Liver (tissue), 9 donors: Measurements from ENCODE around the gene SNCG. TPM values are rescaled to one million over a fixed set of nuclear protein-coding genes. Genes with fewer than 3 reads are reported as not detected.

Source experiments
- DNase-seq: peaks from one replicate; pipeline ENCODE4 v3.0.0-alpha.2; 2017; ENCODE audit warnings: low spot score
- H3K27ac ChIP-seq, 2 donors: one replicate each; pipeline ENCODE4 v1.7.0; 2013; ENCODE audit warnings: inconsistent platforms in 2 of 2, low read length in 2 of 2, control low read depth in 1 of 2, low read depth in 1 of 2, mild to moderate bottlenecking in 1 of 2
- H3K27me3 ChIP-seq, 4 donors: one replicate each; pipeline versions ENCODE4 v1.6.1 to v1.7.0; 2013; ENCODE audit warnings: low read length in 3 of 4, inconsistent platforms in 1 of 4, mild to moderate bottlenecking in 1 of 4, moderate library complexity in 1 of 4; ENCODE audit not compliant: control insufficient read depth in 4 of 4, insufficient read depth in 4 of 4
- H3K36me3 ChIP-seq, 4 donors: one replicate each; pipeline versions ENCODE4 v1.6.1 to v1.7.0; 2013; ENCODE audit warnings: low read length in 3 of 4, mild to moderate bottlenecking in 3 of 4, low read depth in 1 of 4, moderate library complexity in 1 of 4; ENCODE audit not compliant: control insufficient read depth in 4 of 4, insufficient read depth in 3 of 4
- H3K4me1 ChIP-seq, 4 donors: one replicate each; pipeline versions ENCODE4 v1.6.1 to v1.7.0; 2013; ENCODE audit warnings: low read length in 3 of 4, mild to moderate bottlenecking in 3 of 4, moderate library complexity in 1 of 4; ENCODE audit not compliant: control insufficient read depth in 4 of 4, insufficient read depth in 4 of 4
- H3K4me3 ChIP-seq, 3 donors: one replicate each; pipeline versions ENCODE4 v1.6.1 to v1.7.0; 2013; ENCODE audit warnings: low read length in 3 of 3, control low read depth in 1 of 3, low read depth in 1 of 3, mild to moderate bottlenecking in 1 of 3
- H3K9ac ChIP-seq, 2 donors: one replicate each; pipeline ENCODE4 v1.7.0; 2013; ENCODE audit warnings: low read length in 2 of 2, mild to moderate bottlenecking in 2 of 2, moderate library complexity in 2 of 2, control low read depth in 1 of 2, low read depth in 1 of 2
- H3K9me3 ChIP-seq, 4 donors: one replicate each; pipeline versions ENCODE4 v1.6.1 to v1.7.0; 2013; ENCODE audit warnings: low read length in 3 of 4; ENCODE audit not compliant: control insufficient read depth in 4 of 4
- EGR1 ChIP-seq, 2 donors: IDR thresholded peaks; 2 replicates each; pipeline ENCODE4 v1.6.1; 2016 to 2018; ENCODE audit warnings: antibody characterized with exemption in 2 of 2, low read depth in 2 of 2
- FOXA1 ChIP-seq: IDR thresholded peaks from 2 replicates; pipeline ENCODE4 v1.6.1; 2016; ENCODE audit warnings: antibody characterized with exemption
- HNF4A ChIP-seq, 2 donors: conservative IDR thresholded peaks; 2 replicates each; pipeline ENCODE4 v1.6.1; 2016; ENCODE audit warnings: antibody characterized with exemption in 2 of 2, mild to moderate bottlenecking in 2 of 2
- HNF4G ChIP-seq: IDR thresholded peaks from 2 replicates; pipeline ENCODE4 v1.6.1; 2016; ENCODE audit warnings: antibody characterized with exemption
- JUND ChIP-seq, 2 donors: IDR thresholded peaks; 2 replicates each; pipeline ENCODE4 v1.6.1; 2016; ENCODE audit warnings: antibody characterized with exemption in 2 of 2
- NR2F2 ChIP-seq: IDR thresholded peaks from 2 replicates; pipeline ENCODE4 v1.6.1; 2016; ENCODE audit warnings: antibody characterized with exemption
- RAD21 ChIP-seq, 2 donors: IDR thresholded peaks; 2 replicates each; pipeline ENCODE4 v1.6.1; 2016; ENCODE audit warnings: antibody characterized with exemption in 2 of 2, mild to moderate bottlenecking in 2 of 2
- RXRA ChIP-seq, 2 donors: IDR thresholded peaks; 2 replicates each; pipeline ENCODE4 v1.6.1; 2017 to 2018; ENCODE audit warnings: antibody characterized with exemption in 2 of 2, mild to moderate bottlenecking in 1 of 2
- SP1 ChIP-seq: IDR thresholded peaks from 2 replicates; pipeline ENCODE4 v1.6.1; 2018; ENCODE audit warnings: antibody characterized with exemption, mild to moderate bottlenecking
- TAF1 ChIP-seq: conservative IDR thresholded peaks from 2 replicates; pipeline ENCODE4 v1.6.1; 2016; ENCODE audit warnings: antibody characterized with exemption, mild to moderate bottlenecking
- YY1 ChIP-seq: IDR thresholded peaks from 2 replicates; pipeline ENCODE4 v1.6.1; 2016; ENCODE audit warnings: antibody characterized with exemption, mild to moderate bottlenecking
- ZBTB33 ChIP-seq: IDR thresholded peaks from 2 replicates; pipeline ENCODE4 v1.6.1; 2016; ENCODE audit warnings: antibody characterized with exemption
- WGBS: extraction: QIAGEN DNeasy Blood & Tissue Kit; methylation state at CpG from one replicate; pipeline ENCODE4 v1.1.7; 2013; 5-methylcytosine and 5-hydroxymethylcytosine counted together
- polyA plus RNA-seq, 2 donors: library from polyadenylated mRNA; stranded (reverse) in 1 of 2; unstranded in 1 of 2; fragments of 200-250 nt in 1 of 2; fragments of >200 nt in 1 of 2; fragmentation: Nextera tagmentation in 1 of 2; extraction: Ambion mirVana in 1 of 2; gene quantifications; one replicate each; pipeline versions ENCODE4 v1.2.1 to v1.2.3, GENCODE V29; 2013 to 2015
- total RNA-seq, 2 donors: library from RNA; depleted of rRNA; stranded (reverse); fragments of >200 nt; gene quantifications; one replicate each; pipeline ENCODE4 v1.2.3, GENCODE V29; 2014
- TF ChIP-seq, protein P1 (sequence below): IDR thresholded peaks from 2 replicates; pipeline ENCODE4 v1.6.1; 2016; ENCODE audit warnings: antibody characterized with exemption
- TF ChIP-seq, protein P2 (sequence below): fragments of 150-350 bp; IDR thresholded peaks from 2 replicates; pipeline ENCODE4 v1.5.1; 2017; ENCODE audit warnings: improper control_type of control experiment, low read depth, low read length; ENCODE audit not compliant: missing input control
- TF ChIP-seq, protein P3 (sequence below): IDR thresholded peaks from 2 replicates; pipeline ENCODE4 v1.6.1; 2016; ENCODE audit warnings: antibody characterized with exemption, mild to moderate bottlenecking
- TF ChIP-seq, protein P4 (sequence below): IDR thresholded peaks from 2 replicates; pipeline ENCODE4 v1.6.1; 2016; ENCODE audit warnings: antibody characterized with exemption
- donor health status: healthy.
- donor health status: healthy.
- donor health status: healthy.
- donor health status: healthy.
- donor health status: healthy.

The SNCG gene
- total and polyA plus RNA-seq, 4 donors, result 0.84 to 2.6 (median 1.7) TPM

- no peak for TF ChIP-seq ZBTB33
- TF ChIP-seq, protein P1, sequence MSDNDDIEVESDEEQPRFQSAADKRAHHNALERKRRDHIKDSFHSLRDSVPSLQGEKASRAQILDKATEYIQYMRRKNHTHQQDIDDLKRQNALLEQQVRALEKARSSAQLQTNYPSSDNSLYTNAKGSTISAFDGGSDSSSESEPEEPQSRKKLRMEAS, result no peak
- TF ChIP-seq FOXA1, result no peak
- no peak for TF ChIP-seq TAF1
These were observed 1.3 kb downstream of the SNCG start (continued) for GRCh38 chr10:86959737-86960002.

DNA sequence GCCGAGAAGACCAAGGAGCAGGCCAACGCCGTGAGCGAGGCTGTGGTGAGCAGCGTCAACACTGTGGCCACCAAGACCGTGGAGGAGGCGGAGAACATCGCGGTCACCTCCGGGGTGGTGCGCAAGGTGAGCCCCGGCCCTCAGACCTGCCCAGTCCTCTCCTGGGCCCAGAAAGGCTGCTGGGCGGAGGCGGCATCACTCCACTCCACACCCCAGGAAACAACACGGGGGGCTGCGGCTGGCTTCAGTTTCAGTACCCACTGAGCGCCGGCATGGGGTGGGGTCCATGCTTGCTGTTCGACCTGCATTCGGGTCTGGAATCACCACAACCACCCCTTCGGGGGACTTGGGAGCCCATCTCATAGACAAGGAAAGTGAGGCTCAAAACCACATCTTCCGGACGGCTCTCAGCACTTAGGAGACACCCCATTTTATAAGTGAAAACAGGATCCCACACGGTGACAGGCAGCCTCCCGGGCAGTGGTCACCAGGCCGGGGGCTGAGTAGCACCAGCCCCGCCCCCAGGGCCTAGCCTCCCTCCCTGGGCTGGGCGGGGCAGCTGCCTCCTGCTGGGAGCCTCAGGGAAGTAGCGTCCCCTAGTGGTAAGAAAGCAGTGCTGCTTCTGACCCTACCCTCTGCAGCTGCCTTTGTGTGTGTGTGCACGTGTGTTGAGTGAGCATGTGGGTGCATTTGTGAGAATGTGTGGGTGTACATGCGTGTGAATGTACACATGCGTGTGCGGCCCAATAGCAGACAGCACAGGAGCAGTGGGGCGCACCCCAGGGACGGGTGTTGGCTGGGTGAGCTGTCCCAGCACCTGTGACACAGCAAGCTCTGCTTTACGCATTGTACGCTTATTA is 1.8 kb downstream of the SNCG start:
- H3K9me3 ChIP-seq, result no peaks in the 10 kb centered on the region
- H3K27ac ChIP-seq, result no peak overlapping the region
- H3K27me3 ChIP-seq, result no peaks in the 10 kb centered on the region
- H3K4me1 ChIP-seq, result peaks cover 0 to 13% (median 5%) of the 10 kb centered on the region in 4 donors
- no peak overlapping the region for H3K9ac ChIP-seq
- no peak overlapping the region for H3K4me3 ChIP-seq
- peak; percentile 42 for DNase-seq
- WGBS, result 74% methylated on average over 37 of the region's 37 CpGs
- TF ChIP-seq, protein P2, sequence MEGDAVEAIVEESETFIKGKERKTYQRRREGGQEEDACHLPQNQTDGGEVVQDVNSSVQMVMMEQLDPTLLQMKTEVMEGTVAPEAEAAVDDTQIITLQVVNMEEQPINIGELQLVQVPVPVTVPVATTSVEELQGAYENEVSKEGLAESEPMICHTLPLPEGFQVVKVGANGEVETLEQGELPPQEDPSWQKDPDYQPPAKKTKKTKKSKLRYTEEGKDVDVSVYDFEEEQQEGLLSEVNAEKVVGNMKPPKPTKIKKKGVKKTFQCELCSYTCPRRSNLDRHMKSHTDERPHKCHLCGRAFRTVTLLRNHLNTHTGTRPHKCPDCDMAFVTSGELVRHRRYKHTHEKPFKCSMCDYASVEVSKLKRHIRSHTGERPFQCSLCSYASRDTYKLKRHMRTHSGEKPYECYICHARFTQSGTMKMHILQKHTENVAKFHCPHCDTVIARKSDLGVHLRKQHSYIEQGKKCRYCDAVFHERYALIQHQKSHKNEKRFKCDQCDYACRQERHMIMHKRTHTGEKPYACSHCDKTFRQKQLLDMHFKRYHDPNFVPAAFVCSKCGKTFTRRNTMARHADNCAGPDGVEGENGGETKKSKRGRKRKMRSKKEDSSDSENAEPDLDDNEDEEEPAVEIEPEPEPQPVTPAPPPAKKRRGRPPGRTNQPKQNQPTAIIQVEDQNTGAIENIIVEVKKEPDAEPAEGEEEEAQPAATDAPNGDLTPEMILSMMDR, result peak; percentile 77
- peak; percentile 81 to 90 for TF ChIP-seq RAD21 (IDR thresholded peaks at IDR 0.05)
- no peak for TF ChIP-seq JUND (IDR thresholded peaks at IDR 0.05)
- H3K36me3 ChIP-seq, result no peaks in the 10 kb centered on the region

DNA sequence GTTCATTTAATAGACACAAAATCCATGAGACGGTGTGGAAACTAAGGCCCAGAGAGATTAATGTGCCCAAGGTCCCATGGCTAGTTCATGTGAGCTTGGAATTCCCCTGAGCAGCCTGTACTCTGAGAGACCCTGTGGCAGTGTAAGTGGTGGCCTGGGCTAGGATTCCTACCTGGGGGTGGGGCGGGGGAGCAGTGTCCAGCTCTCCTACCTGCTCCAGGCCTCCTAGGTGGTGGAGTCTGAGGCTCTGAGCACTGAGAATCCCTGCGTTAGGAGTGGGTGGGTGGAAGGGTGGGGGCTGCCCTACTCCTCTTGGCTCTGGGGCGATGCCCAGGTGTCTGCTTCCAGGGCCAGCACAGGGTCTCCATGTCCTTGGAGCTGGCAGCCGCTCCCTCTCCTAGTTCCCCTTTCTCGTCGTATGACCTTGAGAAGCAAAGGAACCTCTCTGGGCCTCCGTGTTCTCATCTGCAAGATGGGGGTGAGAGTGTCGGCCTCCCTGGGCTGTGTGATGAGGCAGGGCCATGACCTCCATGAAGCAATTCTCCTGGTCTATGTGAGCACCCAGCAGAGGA is 2.5 kb downstream of the SNCG start:
- no peak overlapping the region for H3K9ac ChIP-seq
- no peak for DNase-seq
- H3K27me3 ChIP-seq, result no peaks in the 10 kb centered on the region
- H3K4me3 ChIP-seq, result no peak overlapping the region
- peaks cover 0 to 13% (median 5%) of the 10 kb centered on the region in 4 donors for H3K4me1 ChIP-seq
- no peak overlapping the region for H3K27ac ChIP-seq
- H3K9me3 ChIP-seq, result no peaks in the 10 kb centered on the region
- no peaks in the 10 kb centered on the region for H3K36me3 ChIP-seq
- WGBS, result 80% methylated on average over 9 of the region's 9 CpGs
- TF ChIP-seq, protein P3, sequence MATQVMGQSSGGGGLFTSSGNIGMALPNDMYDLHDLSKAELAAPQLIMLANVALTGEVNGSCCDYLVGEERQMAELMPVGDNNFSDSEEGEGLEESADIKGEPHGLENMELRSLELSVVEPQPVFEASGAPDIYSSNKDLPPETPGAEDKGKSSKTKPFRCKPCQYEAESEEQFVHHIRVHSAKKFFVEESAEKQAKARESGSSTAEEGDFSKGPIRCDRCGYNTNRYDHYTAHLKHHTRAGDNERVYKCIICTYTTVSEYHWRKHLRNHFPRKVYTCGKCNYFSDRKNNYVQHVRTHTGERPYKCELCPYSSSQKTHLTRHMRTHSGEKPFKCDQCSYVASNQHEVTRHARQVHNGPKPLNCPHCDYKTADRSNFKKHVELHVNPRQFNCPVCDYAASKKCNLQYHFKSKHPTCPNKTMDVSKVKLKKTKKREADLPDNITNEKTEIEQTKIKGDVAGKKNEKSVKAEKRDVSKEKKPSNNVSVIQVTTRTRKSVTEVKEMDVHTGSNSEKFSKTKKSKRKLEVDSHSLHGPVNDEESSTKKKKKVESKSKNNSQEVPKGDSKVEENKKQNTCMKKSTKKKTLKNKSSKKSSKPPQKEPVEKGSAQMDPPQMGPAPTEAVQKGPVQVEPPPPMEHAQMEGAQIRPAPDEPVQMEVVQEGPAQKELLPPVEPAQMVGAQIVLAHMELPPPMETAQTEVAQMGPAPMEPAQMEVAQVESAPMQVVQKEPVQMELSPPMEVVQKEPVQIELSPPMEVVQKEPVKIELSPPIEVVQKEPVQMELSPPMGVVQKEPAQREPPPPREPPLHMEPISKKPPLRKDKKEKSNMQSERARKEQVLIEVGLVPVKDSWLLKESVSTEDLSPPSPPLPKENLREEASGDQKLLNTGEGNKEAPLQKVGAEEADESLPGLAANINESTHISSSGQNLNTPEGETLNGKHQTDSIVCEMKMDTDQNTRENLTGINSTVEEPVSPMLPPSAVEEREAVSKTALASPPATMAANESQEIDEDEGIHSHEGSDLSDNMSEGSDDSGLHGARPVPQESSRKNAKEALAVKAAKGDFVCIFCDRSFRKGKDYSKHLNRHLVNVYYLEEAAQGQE, result no peak
- TF ChIP-seq HNF4A (conservative IDR thresholded peaks at IDR 0.05) (no peak), YY1 (no peak), HNF4G (no peak), NR2F2 (no peak), EGR1 (IDR thresholded peaks at IDR 0.05; ENCODE audit: low read depth in 2 of 2) (no peak), RAD21 (IDR thresholded peaks at IDR 0.05) (no peak), JUND (IDR thresholded peaks at IDR 0.05) (no peak), RXRA (IDR thresholded peaks at IDR 0.05) (no peak), ZBTB33 (no peak), SP1 (no peak), FOXA1 (no peak), TAF1 (no peak)
- TF ChIP-seq, protein P4, sequence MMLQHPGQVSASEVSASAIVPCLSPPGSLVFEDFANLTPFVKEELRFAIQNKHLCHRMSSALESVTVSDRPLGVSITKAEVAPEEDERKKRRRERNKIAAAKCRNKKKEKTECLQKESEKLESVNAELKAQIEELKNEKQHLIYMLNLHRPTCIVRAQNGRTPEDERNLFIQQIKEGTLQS, result no peak
- TF ChIP-seq, protein P2, result no peak
